MM.1S (cell line): ENCODE results near the gene YTHDF2.

Experiments used
- DNase-seq: peaks from one replicate; pipeline ENCODE4 v3.0.0-alpha.2; 2015
- H2AFZ ChIP-seq: fragments of 300-600 bp; sonication (generic); 2 replicates; pipeline ENCODE4 v1.6.0; 2016; ENCODE audit warnings: antibody characterized with exemption, low read length
- H3F3A ChIP-seq: fragments of 300-600 bp; sonication (generic); 2 replicates; pipeline ENCODE4 v1.6.1; 2016; ENCODE audit warnings: mild to moderate bottlenecking, antibody characterized with exemption, low read length, moderate library complexity, mixed read lengths; ENCODE audit not compliant: insufficient read depth
- H3K27ac ChIP-seq: fragments of 300-600 bp; sonication (generic); 2 replicates; pipeline ENCODE4 v1.5.1; 2016; ENCODE audit warnings: mild to moderate bottlenecking, low read length
- H3K27me3 ChIP-seq: fragments of 300-600 bp; sonication (generic); replicated peaks from 2 replicates; pipeline ENCODE4 v1.6.0; 2016; ENCODE audit warnings: low read length; ENCODE audit not compliant: insufficient read depth
- H3K36me3 ChIP-seq: fragments of 300-600 bp; sonication (generic); replicated peaks from 2 replicates; pipeline ENCODE4 v1.6.1; 2016; ENCODE audit warnings: mild to moderate bottlenecking, low read length, mixed read lengths; ENCODE audit not compliant: insufficient read depth
- H3K4me1 ChIP-seq: fragments of 300-600 bp; sonication (generic); 2 replicates; pipeline ENCODE4 v1.6.1; 2016; ENCODE audit warnings: low read length, mixed read lengths
- H3K4me2 ChIP-seq: fragments of 300-600 bp; sonication (generic); 2 replicates; pipeline ENCODE4 v1.6.0; 2016; ENCODE audit warnings: low read depth, low read length
- H3K4me3 ChIP-seq: fragments of 300-600 bp; sonication (generic); 2 replicates; pipeline ENCODE4 v1.5.1; 2016; ENCODE audit warnings: low read length, mixed read lengths
- H3K79me2 ChIP-seq: fragments of 300-600 bp; sonication (generic); 2 replicates; pipeline ENCODE4 v1.6.1; 2016; ENCODE audit warnings: mixed run types, low read length, mixed read lengths
- H3K9ac ChIP-seq: fragments of 300-600 bp; sonication (generic); 2 replicates; pipeline ENCODE4 v1.6.1; 2016; ENCODE audit warnings: low read length, mixed read lengths
- H3K9me2 ChIP-seq: fragments of 300-600 bp; sonication (generic); replicated peaks from 2 replicates; pipeline ENCODE4 v1.6.1; 2016; ENCODE audit warnings: mild to moderate bottlenecking, low read length, mixed read lengths; ENCODE audit not compliant: insufficient read depth
- H3K9me3 ChIP-seq: fragments of 300-600 bp; sonication (generic); replicated peaks from 2 replicates; pipeline ENCODE4 v1.6.1; 2016; ENCODE audit warnings: mild to moderate bottlenecking, low read length, mixed read lengths; ENCODE audit not compliant: insufficient read depth
- H4K20me1 ChIP-seq: fragments of 300-600 bp; sonication (generic); 2 replicates; pipeline ENCODE4 v1.6.1; 2016; ENCODE audit warnings: mild to moderate bottlenecking, low read length, moderate library complexity, mixed read lengths; ENCODE audit not compliant: insufficient read depth
- CTCF ChIP-seq: fragments of 300-600 bp; sonication (generic); IDR thresholded peaks from 2 replicates; pipeline ENCODE4 v1.5.1; 2016; ENCODE audit warnings: antibody characterized with exemption, low read length, mixed read lengths
- EZH2 ChIP-seq: fragments of 300-600 bp; sonication (generic); optimal IDR thresholded peaks from 2 replicates; pipeline ENCODE3; 2017; ENCODE audit warnings: low read depth, mild to moderate bottlenecking, antibody characterized with exemption, low read length, mixed read lengths
- EZH2phosphoT487 ChIP-seq: fragments of 300-600 bp; sonication (generic); IDR thresholded peaks from 2 replicates; pipeline ENCODE4 v1.6.1; 2018; ENCODE audit warnings: antibody characterized with exemption, low read length

The YTHDF2 gene

GRCh38 chr1:28783363-28783762, 46.6 kb downstream of the YTHDF2 start:
- Histone ChIP-seq H3K9ac (no peak overlapping the region), H3K27me3 (no peaks in the 10 kb centered on the region), H3K4me3 (no peak overlapping the region), H3K9me3 (no peaks in the 10 kb centered on the region), H3F3A (no peaks in the 10 kb centered on the region), H4K20me1 (no peaks in the 10 kb centered on the region), H3K4me1 (no peaks in the 10 kb centered on the region), H3K9me2 (no peaks in the 10 kb centered on the region), H2AFZ (no peak overlapping the region), H3K4me2 (no peak overlapping the region), H3K79me2 (no peaks in the 10 kb centered on the region), H3K36me3 (no peaks in the 10 kb centered on the region), H3K27ac (no peak overlapping the region)
- no peak for TF ChIP-seq EZH2
- TF ChIP-seq EZH2phosphoT487: no peak
- TF ChIP-seq CTCF: peak; percentile 13
- no peak for DNase-seq

DNA sequence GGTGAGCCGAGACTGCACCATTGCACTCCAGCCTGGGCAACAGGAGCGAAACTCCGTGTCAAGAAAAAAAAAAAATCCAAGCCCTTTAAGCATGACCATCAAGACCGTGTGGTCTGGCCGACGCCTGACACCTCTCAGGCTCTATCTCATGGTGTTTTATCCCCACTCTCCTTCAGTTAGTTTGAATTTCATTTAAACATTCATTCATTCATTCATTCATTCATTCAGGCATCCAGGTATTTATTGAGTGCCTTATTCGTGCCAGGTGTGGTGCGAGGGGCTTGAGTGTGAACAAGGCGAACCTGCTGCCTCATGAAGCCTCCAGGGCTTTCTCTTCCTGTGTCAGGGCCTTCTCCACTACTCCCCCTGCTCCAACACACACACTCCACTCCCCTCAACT, 52.7 kb downstream of the YTHDF2 start:
- DNase-seq: no peak
- Histone ChIP-seq H3K9me2 (no peaks in the 10 kb centered on the region), H3K27me3 (no peaks in the 10 kb centered on the region), H3K79me2 (no peaks in the 10 kb centered on the region), H3F3A (no peaks in the 10 kb centered on the region), H3K4me3 (no peak overlapping the region), H3K9me3 (no peaks in the 10 kb centered on the region), H3K4me2 (no peak overlapping the region), H3K36me3 (no peaks in the 10 kb centered on the region), H4K20me1 (no peaks in the 10 kb centered on the region), H3K4me1 (no peaks in the 10 kb centered on the region), H3K27ac (no peak overlapping the region), H2AFZ (no peak overlapping the region), H3K9ac (no peak overlapping the region)
- TF ChIP-seq EZH2 (no peak), CTCF (no peak), EZH2phosphoT487 (no peak)

DNA sequence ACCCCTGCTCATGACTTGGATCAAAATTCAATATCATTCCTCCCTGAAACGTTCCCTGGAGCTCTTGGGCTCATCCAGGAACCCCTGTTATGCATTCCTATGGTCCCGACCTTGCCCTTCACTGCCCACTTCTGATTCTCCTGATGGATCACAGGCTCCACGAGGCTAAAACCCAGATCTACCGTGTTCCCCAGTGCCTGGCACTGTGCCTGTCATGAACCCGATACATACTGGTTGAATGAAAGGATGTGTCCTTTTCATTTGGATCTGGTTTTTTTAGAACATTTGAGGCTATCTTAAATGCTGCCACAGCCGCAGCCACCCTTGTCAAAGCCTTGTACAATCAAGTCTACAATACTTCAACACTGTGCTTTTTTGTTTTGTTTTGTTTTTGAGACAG, 53.1 kb downstream of the YTHDF2 start:
- Histone ChIP-seq H3K9me3 (no peaks in the 10 kb centered on the region), H2AFZ (no peak overlapping the region), H3K27ac (no peak overlapping the region), H4K20me1 (no peaks in the 10 kb centered on the region), H3F3A (no peaks in the 10 kb centered on the region), H3K27me3 (no peaks in the 10 kb centered on the region), H3K4me2 (no peak overlapping the region), H3K79me2 (no peaks in the 10 kb centered on the region), H3K9me2 (no peaks in the 10 kb centered on the region), H3K4me1 (no peaks in the 10 kb centered on the region), H3K4me3 (no peak overlapping the region), H3K36me3 (no peaks in the 10 kb centered on the region), H3K9ac (no peak overlapping the region)
- TF ChIP-seq CTCF (no peak), EZH2 (no peak), EZH2phosphoT487 (no peak)
- no peak for DNase-seq
